ENCODE data around the gene NUBPL.
A peak's percentile ranks its signal among the peaks of the same experiment; 100 is the strongest.
"Not testable (repeated sequence)": the region's sequence is repeated elsewhere in the genome, so short reads cannot be mapped to it uniquely, and the experiment has no call there.

Gene NUBPL

GRCh38 chr14:31884776-31885379, 323.7 kb downstream of the NUBPL start:
- peak; percentile 58 for DNase-seq

- no peak for DNase-seq
These were observed 325.1 kb downstream of the NUBPL start for GRCh38 chr14:31886156-31886835.

- DNase-seq, result no peak
These were observed 326.9 kb downstream of the NUBPL start for GRCh38 chr14:31887929-31888580.

- no peak for DNase-seq
These were observed 328.1 kb downstream of the NUBPL start for GRCh38 chr14:31889297-31889696.

GRCh38 chr14:31890202-31890601, 329.0 kb downstream of the NUBPL start:
- DNase-seq, result not testable (repeated sequence)

- no peak for DNase-seq
These were observed 332.1 kb downstream of the NUBPL start for GRCh38 chr14:31893221-31893757.

- DNase-seq, result no peak
These were observed 333.1 kb downstream of the NUBPL start for GRCh38 chr14:31894351-31894750.

- peak; percentile 50 for DNase-seq
These were observed 334.0 kb downstream of the NUBPL start for GRCh38 chr14:31895206-31895605.

- DNase-seq, result no peak
These were observed 334.4 kb downstream of the NUBPL start for GRCh38 chr14:31895646-31896045.

GRCh38 chr14:31897581-31898186, 336.5 kb downstream of the NUBPL start:
- DNase-seq, result no peak

- no peak for DNase-seq
These were observed 337.8 kb downstream of the NUBPL start for GRCh38 chr14:31898838-31899528.

- peak; percentile 43 for DNase-seq
These were observed 340.8 kb downstream of the NUBPL start for GRCh38 chr14:31902002-31902401.

GRCh38 chr14:31902945-31903646, 341.9 kb downstream of the NUBPL start:
- no peak for DNase-seq

GRCh38 chr14:31909977-31910376, 348.8 kb downstream of the NUBPL start:
- DNase-seq, result no peak

Measured in NCI-H226 (cell line).